Activated CD8-positive, alpha-beta memory T cell treated with anti-CD3 and anti-CD28 coated beads, Interleukin-2, amount 10 ng/mL, durations not matched to agents 7 days and 5 days (primary cell): ENCODE results near the gene IGFALS. TPM values are rescaled to one million over a fixed set of nuclear protein-coding genes. Genes with fewer than 3 reads are reported as not detected.

Experiments
- ATAC-seq: fragments of 150-1000 bp; cut with Tn5 transposase; one replicate; pipeline ENCODE4 v1.10.0; 2021; ENCODE audit warnings: moderate library complexity
- CTCF ChIA-PET: fragments of 350-600 bp; sonication (Branson Sonifier 250); formaldehyde crosslinking; loops from one replicate; lab custom pipeline; 2021; ENCODE audit warnings: antibody characterized with exemption; lab: Charles Lee
- DNase-seq: peaks from one replicate; pipeline ENCODE4 v3.0.0-alpha.2; 2020
- H3K27ac Mint-ChIP-seq: one replicate; pipeline ENCODE4 v1.8.0; 2021; ENCODE audit warnings: mild to moderate bottlenecking, mixed read lengths
- H3K27me3 Mint-ChIP-seq: one replicate; pipeline ENCODE4 v1.8.0; 2021; ENCODE audit warnings: mixed read lengths
- H3K36me3 Mint-ChIP-seq: one replicate; pipeline ENCODE4 v1.8.0; 2021; ENCODE audit warnings: mild to moderate bottlenecking, mixed read lengths
- H3K4me1 Mint-ChIP-seq: one replicate; pipeline ENCODE4 v1.8.0; 2021; ENCODE audit warnings: mixed read lengths
- H3K4me3 Mint-ChIP-seq: one replicate; pipeline ENCODE4 v1.8.0; 2021; ENCODE audit warnings: mild to moderate bottlenecking, moderate library complexity, mixed read lengths
- H3K9me3 Mint-ChIP-seq: one replicate; pipeline ENCODE4 v1.8.0; 2022; ENCODE audit warnings: low read depth, mixed read lengths
- total RNA-seq, 2 experiments: library from RNA; stranded (reverse); gene quantifications; one replicate each; pipeline ENCODE4 v1.2.3, GENCODE V29; 2021

Gene IGFALS
- total RNA-seq, 2 experiments from 2014 or later: not detected

DNA sequence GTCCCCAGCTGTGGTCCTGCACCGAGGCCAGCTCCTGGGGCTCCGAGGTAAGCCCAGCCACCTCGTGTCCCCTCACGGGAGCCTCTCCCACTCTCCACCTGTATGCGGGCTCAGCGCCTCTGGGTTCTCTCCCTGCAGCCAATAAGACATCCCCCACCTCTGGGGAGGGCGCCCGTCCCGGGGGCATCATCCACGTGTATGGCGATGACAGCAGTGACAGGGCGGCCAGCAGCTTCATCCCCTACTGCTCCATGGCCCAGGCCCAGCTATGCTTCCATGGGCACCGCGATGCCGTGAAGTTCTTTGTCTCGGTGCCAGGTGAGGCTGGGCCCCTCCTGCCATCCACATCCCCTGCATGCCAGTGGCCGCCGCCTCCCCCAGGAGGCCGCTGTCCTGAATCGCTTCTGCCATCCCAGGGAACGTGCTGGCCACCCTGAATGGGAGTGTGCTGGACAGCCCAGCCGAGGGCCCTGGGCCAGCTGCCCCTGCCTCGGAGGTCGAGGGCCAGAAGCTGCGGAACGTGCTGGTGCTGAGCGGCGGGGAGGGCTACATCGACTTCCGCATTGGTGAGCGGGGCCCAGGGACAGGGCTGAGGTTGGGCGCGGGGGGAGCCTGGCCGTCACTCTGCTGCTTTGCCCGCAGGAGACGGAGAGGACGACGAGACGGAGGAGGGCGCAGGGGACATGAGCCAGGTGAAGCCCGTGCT is 25.3 kb downstream of the IGFALS start:
- no peaks in the 10 kb centered on the region for H3K9me3 Mint-ChIP-seq
- peaks cover 4% of the 10 kb centered on the region for H3K4me1 Mint-ChIP-seq
- ATAC-seq (no peak), DNase-seq (no peak)
- CTCF ChIA-PET: interaction anchor here (0.7 to 1.4 kb wide), 2 partner anchors 45 to 63 kb away, joined by 3 read pairs; no protein-coding TSS in a partner anchor
- H3K27me3 Mint-ChIP-seq: no peaks in the 10 kb centered on the region
- H3K36me3 Mint-ChIP-seq: peaks cover 7% of the 10 kb centered on the region
- H3K4me3 Mint-ChIP-seq: no peak overlapping the region
- no peak overlapping the region for H3K27ac Mint-ChIP-seq

GRCh38 chr16:1767116-1767994 is 26.1 kb downstream of the IGFALS start:
- H3K4me3 Mint-ChIP-seq: no peak overlapping the region
- DNase-seq (no peak), ATAC-seq (no peak)
- no peaks in the 10 kb centered on the region for H3K27me3 Mint-ChIP-seq
- H3K27ac Mint-ChIP-seq: no peak overlapping the region
- H3K4me1 Mint-ChIP-seq: peaks cover 4% of the 10 kb centered on the region
- no peaks in the 10 kb centered on the region for H3K9me3 Mint-ChIP-seq
- CTCF ChIA-PET: interaction anchor here (1.4 kb wide), 1 partner anchor 62 kb away, joined by 3 read pairs; no protein-coding TSS in a partner anchor
- H3K36me3 Mint-ChIP-seq: peaks cover 5% of the 10 kb centered on the region

GRCh38 chr16:1766701-1767100 is 26.8 kb downstream of the IGFALS start:
- H3K27me3 Mint-ChIP-seq: no peaks in the 10 kb centered on the region
- ATAC-seq (no peak), DNase-seq (no peak)
- no peak overlapping the region for H3K27ac Mint-ChIP-seq
- CTCF ChIA-PET: no interaction called here
- peaks cover 2% of the 10 kb centered on the region for H3K36me3 Mint-ChIP-seq
- peaks cover 4% of the 10 kb centered on the region for H3K4me1 Mint-ChIP-seq
- H3K9me3 Mint-ChIP-seq: no peaks in the 10 kb centered on the region
- H3K4me3 Mint-ChIP-seq: no peak overlapping the region

DNA sequence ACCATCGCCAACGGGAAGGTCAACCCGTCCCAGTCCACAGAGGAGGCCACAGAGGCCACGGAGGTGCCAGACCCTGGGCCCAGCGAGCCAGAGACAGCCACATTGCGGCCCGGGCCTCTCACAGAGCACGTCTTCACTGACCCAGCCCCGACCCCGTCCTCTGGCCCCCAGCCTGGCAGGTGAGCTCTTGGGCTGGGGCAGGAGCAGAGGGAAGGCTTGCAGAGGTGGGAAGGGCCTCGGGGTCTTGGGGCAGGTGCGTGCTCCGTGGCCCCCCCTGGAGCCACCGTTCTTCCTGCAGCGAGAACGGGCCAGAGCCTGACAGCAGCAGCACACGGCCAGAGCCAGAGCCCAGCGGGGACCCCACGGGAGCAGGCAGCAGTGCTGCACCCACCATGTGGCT is 27.3 kb downstream of the IGFALS start:
- ATAC-seq (no peak), DNase-seq (no peak)
- Mint-ChIP-seq H3K9me3 (no peaks in the 10 kb centered on the region), H3K4me1 (peaks cover 4% of the 10 kb centered on the region), H3K4me3 (no peak overlapping the region), H3K27ac (no peak overlapping the region), H3K27me3 (no peaks in the 10 kb centered on the region), H3K36me3 (peaks cover 4% of the 10 kb centered on the region)
- CTCF ChIA-PET: no interaction called here

- CTCF ChIA-PET: interaction anchor here (0.9 kb wide), 1 partner anchor 42 kb away, joined by 3 read pairs; no protein-coding TSS in a partner anchor
- DNase-seq (no peak), ATAC-seq (no peak)
- Mint-ChIP-seq H3K27me3 (no peaks in the 10 kb centered on the region), H3K27ac (no peak overlapping the region), H3K9me3 (no peaks in the 10 kb centered on the region), H3K4me1 (peaks cover 4% of the 10 kb centered on the region), H3K4me3 (no peak overlapping the region), H3K36me3 (peaks cover 6% of the 10 kb centered on the region)
Observed at GRCh38 chr16:1765826-1766225, 27.7 kb downstream of the IGFALS start.

GRCh38 chr16:1764971-1765370 is 28.5 kb downstream of the IGFALS start:
- peaks cover 6% of the 10 kb centered on the region for H3K36me3 Mint-ChIP-seq
- peaks cover under 1% of the 10 kb centered on the region for H3K4me1 Mint-ChIP-seq
- H3K27ac Mint-ChIP-seq: no peak overlapping the region
- CTCF ChIA-PET: interaction anchor here (0.6 to 1.6 kb wide), 4 partner anchors 9 to 365 kb away, joined by 3 read pairs; no protein-coding TSS in a partner anchor
- H3K27me3 Mint-ChIP-seq: no peaks in the 10 kb centered on the region
- DNase-seq (no peak), ATAC-seq (no peak)
- H3K9me3 Mint-ChIP-seq: no peaks in the 10 kb centered on the region
- no peak overlapping the region for H3K4me3 Mint-ChIP-seq

DNA sequence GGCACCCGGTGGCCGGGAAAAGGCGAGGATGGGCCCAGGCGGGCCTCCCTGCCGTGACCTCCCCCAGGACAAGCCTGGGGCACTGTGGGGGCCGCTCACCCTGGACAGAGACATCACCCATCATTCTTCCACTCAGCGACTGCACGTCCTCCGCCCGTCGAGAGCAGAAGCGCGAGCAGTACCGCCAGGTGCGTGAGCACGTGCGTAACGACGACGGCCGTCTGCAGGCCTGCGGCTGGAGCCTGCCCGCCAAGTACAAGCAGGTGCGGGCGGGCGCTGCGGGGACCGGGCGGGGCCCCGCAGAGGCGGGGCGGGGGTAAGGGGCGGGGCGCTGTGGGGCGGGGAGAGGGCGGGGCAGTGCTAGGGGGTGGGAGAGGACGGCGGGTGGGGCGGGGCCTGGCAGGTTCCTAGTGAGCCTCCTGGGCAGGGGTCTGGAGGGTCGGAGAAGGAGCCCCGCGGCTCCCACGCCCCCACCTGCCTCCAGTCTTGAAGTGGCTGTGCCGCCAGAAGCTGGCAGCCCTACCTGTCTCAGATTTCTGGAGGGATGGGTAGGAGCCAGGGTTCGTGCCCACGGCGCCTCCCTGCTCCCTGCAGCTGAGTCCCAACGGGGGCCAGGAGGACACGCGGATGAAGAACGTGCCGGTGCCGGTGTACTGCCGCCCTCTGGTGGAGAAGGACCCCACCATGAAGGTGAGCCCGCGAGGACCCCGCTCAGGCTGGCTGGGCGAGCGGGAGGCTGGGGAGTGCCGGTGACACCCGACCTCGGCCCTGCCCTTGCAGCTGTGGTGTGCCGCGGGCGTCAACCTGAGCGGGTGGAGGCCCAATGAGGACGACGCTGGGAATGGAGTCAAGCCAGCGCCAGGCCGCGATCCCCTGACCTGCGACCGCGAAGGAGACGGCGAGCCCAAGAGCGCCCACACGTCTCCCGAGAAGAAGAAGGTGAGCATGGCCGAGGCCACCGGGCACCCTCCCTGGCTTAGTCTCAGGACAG is 29.7 kb downstream of the IGFALS start:
- H3K27ac Mint-ChIP-seq: no peak overlapping the region
- H3K36me3 Mint-ChIP-seq: peaks cover 6% of the 10 kb centered on the region
- DNase-seq: no peak
- H3K4me3 Mint-ChIP-seq: no peak overlapping the region
- no peak for ATAC-seq
- no peaks in the 10 kb centered on the region for H3K4me1 Mint-ChIP-seq
- no peaks in the 10 kb centered on the region for H3K9me3 Mint-ChIP-seq
- CTCF ChIA-PET: interaction anchor here (0.6 to 1.6 kb wide), 2 partner anchors 10 kb away, joined by 3 read pairs; no protein-coding TSS in a partner anchor
- no peaks in the 10 kb centered on the region for H3K27me3 Mint-ChIP-seq

GRCh38 chr16:1762879-1763520 is 30.5 kb downstream of the IGFALS start:
- CTCF ChIA-PET: no interaction called here
- no peak overlapping the region for H3K27ac Mint-ChIP-seq
- peaks cover 2% of the 10 kb centered on the region for H3K4me1 Mint-ChIP-seq
- no peaks in the 10 kb centered on the region for H3K9me3 Mint-ChIP-seq
- DNase-seq (no peak), ATAC-seq (no peak)
- no peak overlapping the region for H3K4me3 Mint-ChIP-seq
- H3K27me3 Mint-ChIP-seq: no peaks in the 10 kb centered on the region
- peaks cover 4% of the 10 kb centered on the region for H3K36me3 Mint-ChIP-seq

DNA sequence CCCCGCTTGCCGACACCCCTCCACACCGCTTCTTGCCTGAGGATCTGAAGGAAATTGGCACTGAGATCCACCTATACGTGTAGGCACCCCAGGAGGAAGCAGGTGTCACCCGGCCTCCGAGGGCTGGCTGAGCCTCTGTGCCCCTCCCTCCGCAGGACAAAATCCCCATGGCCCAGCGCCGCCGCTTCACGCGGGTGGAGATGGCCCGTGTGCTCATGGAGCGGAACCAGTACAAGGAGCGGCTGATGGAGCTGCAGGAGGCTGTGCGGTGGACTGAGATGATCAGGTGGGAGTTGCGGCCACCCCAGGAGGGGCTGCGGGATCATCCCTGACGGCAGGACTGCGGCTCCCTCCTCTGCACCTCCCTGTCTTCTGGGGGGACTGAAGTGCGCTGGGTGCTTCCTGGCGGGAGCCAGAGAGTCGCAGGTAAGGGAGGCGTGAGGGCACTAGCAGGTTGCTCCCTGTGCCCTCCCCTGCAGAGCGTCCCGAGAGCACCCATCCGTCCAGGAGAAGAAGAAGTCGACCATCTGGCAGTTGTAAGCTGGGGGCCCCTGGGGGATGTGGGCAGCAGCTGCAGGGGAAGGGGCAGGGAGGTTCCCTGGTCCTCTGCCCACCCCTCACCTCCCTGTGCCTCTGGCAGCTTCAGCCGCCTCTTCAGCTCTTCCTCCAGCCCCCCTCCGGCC is 31.2 kb downstream of the IGFALS start:
- ATAC-seq: no peak
- peaks cover 4% of the 10 kb centered on the region for H3K36me3 Mint-ChIP-seq
- CTCF ChIA-PET: no interaction called here
- H3K4me1 Mint-ChIP-seq: peaks cover 7% of the 10 kb centered on the region
- DNase-seq: no peak
- H3K4me3 Mint-ChIP-seq: no peak overlapping the region
- H3K27me3 Mint-ChIP-seq: no peaks in the 10 kb centered on the region
- no peaks in the 10 kb centered on the region for H3K9me3 Mint-ChIP-seq
- H3K27ac Mint-ChIP-seq: no peak overlapping the region

DNA sequence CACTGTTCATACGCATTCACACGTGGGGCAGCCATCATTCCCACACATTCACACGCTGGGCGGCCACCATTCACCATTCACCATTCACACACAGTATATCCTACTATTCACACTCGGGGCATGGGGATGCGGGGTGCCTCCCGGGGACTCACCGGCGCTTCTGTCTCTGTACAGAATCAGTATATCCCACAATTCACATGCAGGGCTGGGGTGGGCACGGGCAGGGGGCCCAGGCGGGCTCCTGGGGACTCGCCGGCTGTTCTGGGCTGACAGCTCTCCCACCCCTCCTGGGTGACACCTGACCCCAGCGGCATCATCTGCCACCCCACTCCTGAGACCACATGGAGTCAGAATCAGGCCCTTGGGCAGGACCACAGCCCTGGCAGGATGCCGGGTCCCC is 31.8 kb downstream of the IGFALS start:
- peaks cover 4% of the 10 kb centered on the region for H3K36me3 Mint-ChIP-seq
- H3K27ac Mint-ChIP-seq: no peak overlapping the region
- no peak overlapping the region for H3K4me3 Mint-ChIP-seq
- no peak for DNase-seq
- peaks cover 13% of the 10 kb centered on the region for H3K4me1 Mint-ChIP-seq
- no peaks in the 10 kb centered on the region for H3K27me3 Mint-ChIP-seq
- no peak for ATAC-seq
- H3K9me3 Mint-ChIP-seq: no peaks in the 10 kb centered on the region
- CTCF ChIA-PET: no interaction called here

DNA sequence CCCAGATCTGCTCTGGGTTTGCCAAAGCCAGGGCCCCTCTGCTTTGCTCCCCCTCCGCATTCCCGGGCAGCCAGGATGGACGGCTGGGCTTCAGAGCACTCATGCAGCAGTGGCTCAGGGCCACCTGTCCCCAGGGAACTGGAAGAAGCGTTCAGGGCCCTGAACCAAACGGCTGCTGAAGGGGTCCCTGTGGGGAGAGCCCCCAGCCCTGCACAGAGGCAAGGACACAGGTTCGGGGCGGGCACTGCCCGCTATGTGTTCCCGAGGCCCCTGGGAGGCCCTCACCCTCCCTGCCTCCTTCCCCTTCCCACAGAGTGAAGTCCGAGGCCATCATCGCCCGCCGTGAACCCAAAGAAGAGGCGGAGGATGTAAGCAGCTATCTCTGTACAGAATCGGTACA is 32.6 kb downstream of the IGFALS start:
- Mint-ChIP-seq H3K4me3 (no peak overlapping the region), H3K9me3 (no peaks in the 10 kb centered on the region), H3K36me3 (peaks cover 4% of the 10 kb centered on the region), H3K27me3 (no peaks in the 10 kb centered on the region), H3K4me1 (peaks cover 16% of the 10 kb centered on the region), H3K27ac (no peak overlapping the region)
- no peak for ATAC-seq
- CTCF ChIA-PET: no interaction called here
- no peak for DNase-seq

GRCh38 chr16:1759511-1759910 is 34.0 kb downstream of the IGFALS start:
- Mint-ChIP-seq H3K9me3 (no peaks in the 10 kb centered on the region), H3K27ac (no peak overlapping the region), H3K27me3 (no peaks in the 10 kb centered on the region), H3K36me3 (peaks cover 4% of the 10 kb centered on the region), H3K4me1 (peaks cover 17% of the 10 kb centered on the region), H3K4me3 (no peak overlapping the region)
- ATAC-seq (no peak), DNase-seq (no peak)
- CTCF ChIA-PET: no interaction called here
